MM.1S (cell line): Measurements from ENCODE around the gene MAP3K13.

Experiments
- DNase-seq: peaks from one replicate; pipeline ENCODE4 v3.0.0-alpha.2; 2015
- H2AFZ ChIP-seq: fragments of 300-600 bp; sonication (generic); 2 replicates; pipeline ENCODE4 v1.6.0; 2016; ENCODE audit warnings: antibody characterized with exemption, low read length
- H3F3A ChIP-seq: fragments of 300-600 bp; sonication (generic); 2 replicates; pipeline ENCODE4 v1.6.1; 2016; ENCODE audit warnings: mild to moderate bottlenecking, antibody characterized with exemption, low read length, moderate library complexity, mixed read lengths; ENCODE audit not compliant: insufficient read depth
- H3K27ac ChIP-seq: fragments of 300-600 bp; sonication (generic); 2 replicates; pipeline ENCODE4 v1.5.1; 2016; ENCODE audit warnings: mild to moderate bottlenecking, low read length
- H3K27me3 ChIP-seq: fragments of 300-600 bp; sonication (generic); replicated peaks from 2 replicates; pipeline ENCODE4 v1.6.0; 2016; ENCODE audit warnings: low read length; ENCODE audit not compliant: insufficient read depth
- H3K36me3 ChIP-seq: fragments of 300-600 bp; sonication (generic); replicated peaks from 2 replicates; pipeline ENCODE4 v1.6.1; 2016; ENCODE audit warnings: mild to moderate bottlenecking, low read length, mixed read lengths; ENCODE audit not compliant: insufficient read depth
- H3K4me1 ChIP-seq: fragments of 300-600 bp; sonication (generic); 2 replicates; pipeline ENCODE4 v1.6.1; 2016; ENCODE audit warnings: low read length, mixed read lengths
- H3K4me2 ChIP-seq: fragments of 300-600 bp; sonication (generic); 2 replicates; pipeline ENCODE4 v1.6.0; 2016; ENCODE audit warnings: low read depth, low read length
- H3K4me3 ChIP-seq: fragments of 300-600 bp; sonication (generic); 2 replicates; pipeline ENCODE4 v1.5.1; 2016; ENCODE audit warnings: low read length, mixed read lengths
- H3K79me2 ChIP-seq: fragments of 300-600 bp; sonication (generic); 2 replicates; pipeline ENCODE4 v1.6.1; 2016; ENCODE audit warnings: mixed run types, low read length, mixed read lengths
- H3K9ac ChIP-seq: fragments of 300-600 bp; sonication (generic); 2 replicates; pipeline ENCODE4 v1.6.1; 2016; ENCODE audit warnings: low read length, mixed read lengths
- H3K9me2 ChIP-seq: fragments of 300-600 bp; sonication (generic); replicated peaks from 2 replicates; pipeline ENCODE4 v1.6.1; 2016; ENCODE audit warnings: mild to moderate bottlenecking, low read length, mixed read lengths; ENCODE audit not compliant: insufficient read depth
- H3K9me3 ChIP-seq: fragments of 300-600 bp; sonication (generic); replicated peaks from 2 replicates; pipeline ENCODE4 v1.6.1; 2016; ENCODE audit warnings: mild to moderate bottlenecking, low read length, mixed read lengths; ENCODE audit not compliant: insufficient read depth
- H4K20me1 ChIP-seq: fragments of 300-600 bp; sonication (generic); 2 replicates; pipeline ENCODE4 v1.6.1; 2016; ENCODE audit warnings: mild to moderate bottlenecking, low read length, moderate library complexity, mixed read lengths; ENCODE audit not compliant: insufficient read depth
- CTCF ChIP-seq: fragments of 300-600 bp; sonication (generic); IDR thresholded peaks from 2 replicates; pipeline ENCODE4 v1.5.1; 2016; ENCODE audit warnings: antibody characterized with exemption, low read length, mixed read lengths
- EZH2 ChIP-seq: fragments of 300-600 bp; sonication (generic); optimal IDR thresholded peaks from 2 replicates; pipeline ENCODE3; 2017; ENCODE audit warnings: low read depth, mild to moderate bottlenecking, antibody characterized with exemption, low read length, mixed read lengths
- EZH2phosphoT487 ChIP-seq: fragments of 300-600 bp; sonication (generic); IDR thresholded peaks from 2 replicates; pipeline ENCODE4 v1.6.1; 2018; ENCODE audit warnings: antibody characterized with exemption, low read length

Gene MAP3K13

GRCh38 chr3:185488465-185488864 is 125.5 kb downstream of the MAP3K13 start:
- Histone ChIP-seq H3F3A (no peaks in the 10 kb centered on the region; the same call in 1 of the 2 replicates), H3K36me3 (peaks cover 10% of the 10 kb centered on the region), H3K4me2 (no peak overlapping the region), H3K27ac (no peak overlapping the region), H3K4me3 (no peak overlapping the region), H3K27me3 (no peaks in the 10 kb centered on the region), H3K4me1 (no peaks in the 10 kb centered on the region), H3K9ac (no peak overlapping the region), H4K20me1 (no peaks in the 10 kb centered on the region), H3K9me3 (no peaks in the 10 kb centered on the region), H2AFZ (no peak overlapping the region), H3K79me2 (no peaks in the 10 kb centered on the region), H3K9me2 (no peaks in the 10 kb centered on the region)
- TF ChIP-seq EZH2phosphoT487 (no peak), EZH2 (no peak), CTCF (no peak)
- DNase-seq = no peak

GRCh38 chr3:185489462-185489861 is 126.5 kb downstream of the MAP3K13 start:
- Histone ChIP-seq H3K36me3 (peaks cover 13% of the 10 kb centered on the region), H3K9me3 (no peaks in the 10 kb centered on the region), H3K27me3 (no peaks in the 10 kb centered on the region), H3K27ac (no peak overlapping the region), H3K4me3 (no peak overlapping the region), H3F3A (no peaks in the 10 kb centered on the region), H3K79me2 (peaks cover 1% of the 10 kb centered on the region; the same call in 1 of the 2 replicates), H3K9me2 (no peaks in the 10 kb centered on the region), H3K4me1 (no peaks in the 10 kb centered on the region), H2AFZ (no peak overlapping the region), H3K9ac (no peak overlapping the region), H3K4me2 (no peak overlapping the region), H4K20me1 (no peaks in the 10 kb centered on the region)
- DNase-seq = no peak
- TF ChIP-seq CTCF = no peak

- no peak overlapping the region for H2AFZ ChIP-seq
- peaks cover 9% of the 10 kb centered on the region for H3K79me2 ChIP-seq
- H3K4me2 ChIP-seq = no peak overlapping the region
- no peak overlapping the region for H3K4me3 ChIP-seq
- H3F3A ChIP-seq = no peaks in the 10 kb centered on the region
- H3K9ac ChIP-seq = no peak overlapping the region
- H3K9me3 ChIP-seq = no peaks in the 10 kb centered on the region
- no peaks in the 10 kb centered on the region for H3K27me3 ChIP-seq
- no peaks in the 10 kb centered on the region for H3K9me2 ChIP-seq
- TF ChIP-seq CTCF (no peak), EZH2phosphoT487 (no peak), EZH2 (no peak)
- no peaks in the 10 kb centered on the region for H3K4me1 ChIP-seq
- no peak overlapping the region for H3K27ac ChIP-seq
- H4K20me1 ChIP-seq = no peaks in the 10 kb centered on the region
- peaks cover 13% of the 10 kb centered on the region for H3K36me3 ChIP-seq
- no peak for DNase-seq
These were observed 127.3 kb downstream of the MAP3K13 start for GRCh38 chr3:185490241-185490640.
